Type B pancreatic cell (in vitro differentiated cells): ENCODE data around the gene NEURL1. TPM values are rescaled to one million over a fixed set of nuclear protein-coding genes. Genes with fewer than 3 reads are reported as not detected.

Experiments
- DNase-seq: peaks from one replicate; pipeline ENCODE4 v3.0.0; 2021; ENCODE audit warnings: mixed read lengths; ENCODE audit not compliant: unreplicated experiment; ENCODE audit errors: extremely low spot score
- H3K27ac Mint-ChIP-seq: 2 replicates; pipeline ENCODE4 v1.8.0; 2021; ENCODE audit warnings: mild to moderate bottlenecking, mixed read lengths
- H3K27me3 Mint-ChIP-seq: 2 replicates; pipeline ENCODE4 v1.8.0; 2021; ENCODE audit warnings: mixed read lengths
- H3K36me3 Mint-ChIP-seq: 2 replicates; pipeline ENCODE4 v1.8.0; 2021; ENCODE audit warnings: mixed read lengths
- H3K4me1 Mint-ChIP-seq: one replicate; pipeline ENCODE4 v1.8.0; 2021; ENCODE audit warnings: mixed read lengths; ENCODE audit not compliant: unreplicated experiment
- H3K4me3 Mint-ChIP-seq: 2 replicates; pipeline ENCODE4 v1.8.0; 2021; ENCODE audit warnings: mild to moderate bottlenecking, mixed read lengths
- H3K9me3 Mint-ChIP-seq: 2 replicates; pipeline ENCODE4 v1.8.0; 2021; ENCODE audit warnings: mixed read lengths
- CTCF ChIP-seq: fragments of 200-600 bp; sonication (generic); conservative IDR thresholded peaks from 2 replicates; pipeline ENCODE4 v1.5.0; 2021; ENCODE audit warnings: antibody characterized with exemption, mild to moderate bottlenecking
- total RNA-seq: library from RNA; stranded (reverse); gene quantifications from 2 replicates; pipeline ENCODE4 v1.2.1, GENCODE V29; 2021; ENCODE audit warnings: low replicate concordance

The NEURL1 gene
- total RNA-seq, 1 donor from 2014 or later: 38.3 TPM

- H3K4me3 Mint-ChIP-seq: no peak overlapping the region
- TF ChIP-seq CTCF: no peak
- no peaks in the 10 kb centered on the region for H3K9me3 Mint-ChIP-seq
- peaks cover 9% of the 10 kb centered on the region for H3K36me3 Mint-ChIP-seq
- no peak overlapping the region for H3K27ac Mint-ChIP-seq
- H3K27me3 Mint-ChIP-seq: no peaks in the 10 kb centered on the region
- DNase-seq: no peak
- H3K4me1 Mint-ChIP-seq: peaks cover 26% of the 10 kb centered on the region
Observed at GRCh38 chr10:103638948-103639347, 145.4 kb downstream of the NEURL1 start.

- H3K27me3 Mint-ChIP-seq: no peaks in the 10 kb centered on the region
- peak overlapping the region; percentile 23 for H3K27ac Mint-ChIP-seq
- H3K9me3 Mint-ChIP-seq: no peaks in the 10 kb centered on the region
- TF ChIP-seq CTCF: no peak
- no peak overlapping the region for H3K4me3 Mint-ChIP-seq
- DNase-seq: no peak
- H3K36me3 Mint-ChIP-seq: peaks cover 15% of the 10 kb centered on the region
- peaks cover 31% of the 10 kb centered on the region for H3K4me1 Mint-ChIP-seq
Observed at GRCh38 chr10:103640436-103641181, 147.1 kb downstream of the NEURL1 start.

- Mint-ChIP-seq H3K27me3 (no peaks in the 10 kb centered on the region), H3K4me3 (no peak overlapping the region), H3K9me3 (no peaks in the 10 kb centered on the region), H3K36me3 (peaks cover 15% of the 10 kb centered on the region), H3K27ac (no peak overlapping the region), H3K4me1 (peaks cover 39% of the 10 kb centered on the region)
- no peak for DNase-seq
- no peak for TF ChIP-seq CTCF
Observed at GRCh38 chr10:103641326-103641725, 147.8 kb downstream of the NEURL1 start.

Other genes starting within 250 kb of the NEURL1 start
- not detected in 2 replicates for gene RPEL1, start 247.8 kb upstream of the NEURL1 start, total RNA-seq
- 9.4 and 38.0 TPM in 2 replicates for gene INA, start 216.6 kb upstream of the NEURL1 start, total RNA-seq
- 9.0 and 14.5 TPM in 2 replicates for gene PCGF6, start 142.6 kb upstream of the NEURL1 start, total RNA-seq
- gene TAF5, start 125.7 kb upstream of the NEURL1 start, total RNA-seq: 6.2 and 10.0 TPM in 2 replicates
- 300 and 424 TPM in 2 replicates for gene ATP5MK, start 97.2 kb upstream of the NEURL1 start, total RNA-seq
- 46.3 and 53.2 TPM in 2 replicates for gene PDCD11, start 97.1 kb upstream of the NEURL1 start, total RNA-seq
- gene CALHM2, start 41.3 kb upstream of the NEURL1 start, total RNA-seq: 3.5 and 27.8 TPM in 2 replicates
- 0.17 TPM in 1 of 2 replicates, not detected in the other for gene CALHM1, start 34.8 kb upstream of the NEURL1 start, total RNA-seq
- 3.3 and 20.3 TPM in 2 replicates for gene CALHM3, start 14.5 kb upstream of the NEURL1 start, total RNA-seq